ENCODE results near the gene RGL4. TPM values are rescaled to one million over a fixed set of nuclear protein-coding genes. Genes with fewer than 3 reads are reported as not detected.

The RGL4 gene
- polyA plus RNA-seq, 1 donor = 1.4 TPM

- no peak for DNase-seq
- peaks cover 69% of the 10 kb centered on the region for H3K36me3 ChIP-seq (ENCODE audit: control insufficient read depth, insufficient read depth, low read length)
- no CpG with 5 or more reads among the region's 11 CpGs for WGBS (ENCODE audit: insufficient coverage, low lambda C conversion rate)
- H3K4me1 ChIP-seq (ENCODE audit: control insufficient read depth, insufficient read depth, low read length) = no peaks in the 10 kb centered on the region
- H3K9me3 ChIP-seq (ENCODE audit: control insufficient read depth, low read depth, low read length) = no peaks in the 10 kb centered on the region
- H3K4me3 ChIP-seq (ENCODE audit: low read length) = no peak overlapping the region
- H3K27ac ChIP-seq (ENCODE audit: low read length) = no peak overlapping the region
- H3K27me3 ChIP-seq (ENCODE audit: control insufficient read depth, insufficient read depth, low read length) = no peaks in the 10 kb centered on the region
Measured at GRCh38 chr22:23697031-23697970, 6.5 kb downstream of the RGL4 start.

- no peak for DNase-seq
- Histone ChIP-seq H3K4me1 (ENCODE audit: control insufficient read depth, insufficient read depth, low read length) (no peaks in the 10 kb centered on the region), H3K9me3 (ENCODE audit: control insufficient read depth, low read depth, low read length) (no peaks in the 10 kb centered on the region), H3K36me3 (ENCODE audit: control insufficient read depth, insufficient read depth, low read length) (peaks cover 65% of the 10 kb centered on the region), H3K4me3 (ENCODE audit: low read length) (no peak overlapping the region), H3K27ac (ENCODE audit: low read length) (no peak overlapping the region), H3K27me3 (ENCODE audit: control insufficient read depth, insufficient read depth, low read length) (no peaks in the 10 kb centered on the region)
- no CpG with 5 or more reads among the region's 4 CpGs for WGBS (ENCODE audit: insufficient coverage, low lambda C conversion rate)
Measured at GRCh38 chr22:23698094-23698493, 7.3 kb downstream of the RGL4 start.

- H3K27me3 ChIP-seq (ENCODE audit: control insufficient read depth, insufficient read depth, low read length) = no peaks in the 10 kb centered on the region
- H3K9me3 ChIP-seq (ENCODE audit: control insufficient read depth, low read depth, low read length) = no peaks in the 10 kb centered on the region
- H3K4me1 ChIP-seq (ENCODE audit: control insufficient read depth, insufficient read depth, low read length) = no peaks in the 10 kb centered on the region
- no peak overlapping the region for H3K4me3 ChIP-seq (ENCODE audit: low read length)
- peaks cover 61% of the 10 kb centered on the region for H3K36me3 ChIP-seq (ENCODE audit: control insufficient read depth, insufficient read depth, low read length)
- no peak for DNase-seq
- WGBS (ENCODE audit: insufficient coverage, low lambda C conversion rate) = 100% methylated on average over 2 of the region's 10 CpGs
- no peak overlapping the region for H3K27ac ChIP-seq (ENCODE audit: low read length)
Measured at GRCh38 chr22:23698673-23699235, 7.9 kb downstream of the RGL4 start.

DNA sequence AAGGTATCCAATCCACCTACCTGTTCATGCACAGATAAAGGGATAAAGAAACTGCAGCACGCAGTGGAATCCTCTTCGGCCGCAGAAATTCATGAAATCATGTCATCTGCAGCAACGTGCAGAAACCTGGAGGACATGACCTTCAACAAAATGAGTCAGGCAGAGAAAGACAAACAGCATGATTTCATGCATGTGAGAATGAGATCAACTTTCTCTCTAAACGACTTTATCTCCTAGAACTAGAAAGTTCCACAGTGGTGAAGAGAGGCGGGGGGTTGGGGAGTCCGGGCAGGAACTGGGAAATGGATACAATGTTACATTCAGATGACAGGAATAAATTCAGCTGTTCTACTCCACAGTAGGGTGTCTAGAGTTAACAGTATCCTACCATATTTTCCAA is 9.9 kb downstream of the RGL4 start:
- Histone ChIP-seq H3K27ac (ENCODE audit: low read length) (no peak overlapping the region), H3K27me3 (ENCODE audit: control insufficient read depth, insufficient read depth, low read length) (no peaks in the 10 kb centered on the region), H3K36me3 (ENCODE audit: control insufficient read depth, insufficient read depth, low read length) (peaks cover 58% of the 10 kb centered on the region), H3K4me3 (ENCODE audit: low read length) (no peak overlapping the region), H3K9me3 (ENCODE audit: control insufficient read depth, low read depth, low read length) (no peaks in the 10 kb centered on the region), H3K4me1 (ENCODE audit: control insufficient read depth, insufficient read depth, low read length) (no peaks in the 10 kb centered on the region)
- WGBS (ENCODE audit: insufficient coverage, low lambda C conversion rate) = 89% methylated on average over 2 of the region's 7 CpGs
- no peak for DNase-seq

DNA sequence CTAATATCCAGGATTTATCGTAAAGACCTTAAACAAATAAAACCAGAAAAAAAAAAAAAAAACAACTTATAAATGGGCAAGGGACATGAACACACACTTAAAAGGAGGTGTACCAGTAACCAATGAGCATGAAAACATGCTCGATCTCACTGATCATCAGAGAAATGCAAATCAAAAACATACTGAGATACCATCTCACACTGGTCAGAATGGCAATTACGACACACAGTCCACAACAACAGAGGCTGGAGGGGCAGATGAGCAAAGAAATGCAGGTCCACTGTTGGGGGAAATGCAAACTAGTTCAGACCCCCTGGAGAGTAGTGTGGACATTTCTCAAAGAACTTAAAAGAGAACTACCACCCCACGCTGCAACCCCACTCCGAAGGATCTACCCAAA is 13.2 kb downstream of the RGL4 start:
- no peaks in the 10 kb centered on the region for H3K4me1 ChIP-seq (ENCODE audit: control insufficient read depth, insufficient read depth, low read length)
- H3K27ac ChIP-seq (ENCODE audit: low read length) = no peak overlapping the region
- no peak overlapping the region for H3K4me3 ChIP-seq (ENCODE audit: low read length)
- H3K9me3 ChIP-seq (ENCODE audit: control insufficient read depth, low read depth, low read length) = no peaks in the 10 kb centered on the region
- H3K27me3 ChIP-seq (ENCODE audit: control insufficient read depth, insufficient read depth, low read length) = no peaks in the 10 kb centered on the region
- H3K36me3 ChIP-seq (ENCODE audit: control insufficient read depth, insufficient read depth, low read length) = peaks cover 73% of the 10 kb centered on the region
- no peak for DNase-seq
- WGBS (ENCODE audit: insufficient coverage, low lambda C conversion rate) = 100% methylated on average over 1 of the region's 5 CpGs

DNA sequence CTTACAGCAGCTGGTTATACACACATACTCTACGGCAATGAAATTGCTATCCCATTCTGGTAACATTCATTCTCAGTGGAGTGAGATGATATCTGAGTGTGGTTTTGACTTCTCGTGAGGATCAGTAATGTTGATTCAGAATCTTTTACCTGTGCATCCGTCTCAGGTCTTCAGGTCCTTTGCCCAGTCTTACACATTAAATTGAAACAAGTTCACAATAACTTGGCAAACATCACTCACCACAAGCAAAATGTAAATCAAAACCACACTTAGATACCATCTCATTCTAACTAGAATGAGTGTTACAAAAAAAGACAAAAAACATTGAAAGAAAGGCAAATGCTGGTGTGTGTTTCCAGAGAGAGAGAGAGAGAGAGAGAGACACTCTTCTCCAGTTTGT is 14.0 kb downstream of the RGL4 start:
- WGBS (ENCODE audit: insufficient coverage, low lambda C conversion rate) = no CpG with 5 or more reads among the region's 3 CpGs
- H3K27ac ChIP-seq (ENCODE audit: low read length) = no peak overlapping the region
- H3K27me3 ChIP-seq (ENCODE audit: control insufficient read depth, insufficient read depth, low read length) = no peaks in the 10 kb centered on the region
- DNase-seq = no peak
- no peaks in the 10 kb centered on the region for H3K4me1 ChIP-seq (ENCODE audit: control insufficient read depth, insufficient read depth, low read length)
- H3K4me3 ChIP-seq (ENCODE audit: low read length) = no peak overlapping the region
- peaks cover 77% of the 10 kb centered on the region for H3K36me3 ChIP-seq (ENCODE audit: control insufficient read depth, insufficient read depth, low read length)
- no peaks in the 10 kb centered on the region for H3K9me3 ChIP-seq (ENCODE audit: control insufficient read depth, low read depth, low read length)

- peaks cover 78% of the 10 kb centered on the region for H3K36me3 ChIP-seq (ENCODE audit: control insufficient read depth, insufficient read depth, low read length)
- H3K27me3 ChIP-seq (ENCODE audit: control insufficient read depth, insufficient read depth, low read length) = no peaks in the 10 kb centered on the region
- no peak overlapping the region for H3K4me3 ChIP-seq (ENCODE audit: low read length)
- no CpG with 5 or more reads among the region's 3 CpGs for WGBS (ENCODE audit: insufficient coverage, low lambda C conversion rate)
- no peak overlapping the region for H3K27ac ChIP-seq (ENCODE audit: low read length)
- no peaks in the 10 kb centered on the region for H3K4me1 ChIP-seq (ENCODE audit: control insufficient read depth, insufficient read depth, low read length)
- H3K9me3 ChIP-seq (ENCODE audit: control insufficient read depth, low read depth, low read length) = no peaks in the 10 kb centered on the region
- DNase-seq = no peak
Measured at GRCh38 chr22:23705358-23705757, 14.5 kb downstream of the RGL4 start.

DNA sequence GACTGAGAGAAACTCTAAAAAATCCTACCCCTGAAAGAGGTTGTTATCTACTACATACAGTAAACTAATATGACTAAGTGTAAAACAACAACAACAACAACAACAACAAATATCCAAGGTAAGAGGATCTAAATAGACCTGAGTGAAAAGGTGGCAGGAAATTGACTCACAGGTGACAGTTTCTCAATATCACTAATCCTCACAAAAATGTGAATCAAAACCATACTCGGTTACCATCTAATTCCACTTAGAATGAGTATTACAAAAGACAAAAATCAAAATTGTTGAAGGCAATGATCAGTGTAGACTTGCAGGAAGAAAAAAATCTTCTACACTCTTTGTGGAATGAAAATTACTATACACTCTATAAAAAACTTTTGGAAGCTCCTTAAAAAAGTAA is 17.5 kb downstream of the RGL4 start:
- Histone ChIP-seq H3K4me3 (ENCODE audit: low read length) (no peak overlapping the region), H3K9me3 (ENCODE audit: control insufficient read depth, low read depth, low read length) (no peaks in the 10 kb centered on the region), H3K27ac (ENCODE audit: low read length) (no peak overlapping the region), H3K27me3 (ENCODE audit: control insufficient read depth, insufficient read depth, low read length) (no peaks in the 10 kb centered on the region), H3K36me3 (ENCODE audit: control insufficient read depth, insufficient read depth, low read length) (peaks cover 83% of the 10 kb centered on the region), H3K4me1 (ENCODE audit: control insufficient read depth, insufficient read depth, low read length) (no peaks in the 10 kb centered on the region)
- WGBS (ENCODE audit: insufficient coverage, low lambda C conversion rate) = no CpG with 5 or more reads among the region's 1 CpG
- no peak for DNase-seq

GRCh38 chr22:23709107-23709506 is 18.3 kb downstream of the RGL4 start:
- DNase-seq = no peak
- no peaks in the 10 kb centered on the region for H3K27me3 ChIP-seq (ENCODE audit: control insufficient read depth, insufficient read depth, low read length)
- no peak overlapping the region for H3K27ac ChIP-seq (ENCODE audit: low read length)
- no peaks in the 10 kb centered on the region for H3K4me1 ChIP-seq (ENCODE audit: control insufficient read depth, insufficient read depth, low read length)
- no peak overlapping the region for H3K4me3 ChIP-seq (ENCODE audit: low read length)
- no peaks in the 10 kb centered on the region for H3K9me3 ChIP-seq (ENCODE audit: control insufficient read depth, low read depth, low read length)
- H3K36me3 ChIP-seq (ENCODE audit: control insufficient read depth, insufficient read depth, low read length) = peaks cover 86% of the 10 kb centered on the region
- no CpG with 5 or more reads among the region's 2 CpGs for WGBS (ENCODE audit: insufficient coverage, low lambda C conversion rate)

GRCh38 chr22:23712256-23712655 is 21.4 kb downstream of the RGL4 start:
- peaks cover 64% of the 10 kb centered on the region for H3K36me3 ChIP-seq (ENCODE audit: control insufficient read depth, insufficient read depth, low read length)
- no peak overlapping the region for H3K27ac ChIP-seq (ENCODE audit: low read length)

More at GRCh38 chr22:23712256-23712655, 21.4 kb downstream of the RGL4 start:
- no peaks in the 10 kb centered on the region for H3K9me3 ChIP-seq (ENCODE audit: control insufficient read depth, low read depth, low read length)
- no CpG with 5 or more reads among the region's 12 CpGs for WGBS (ENCODE audit: insufficient coverage, low lambda C conversion rate)
- no peak for DNase-seq
- H3K4me3 ChIP-seq (ENCODE audit: low read length) = no peak overlapping the region
- no peaks in the 10 kb centered on the region for H3K27me3 ChIP-seq (ENCODE audit: control insufficient read depth, insufficient read depth, low read length)
- peaks cover 4% of the 10 kb centered on the region for H3K4me1 ChIP-seq (ENCODE audit: control insufficient read depth, insufficient read depth, low read length)
